Astrocyte (in vitro differentiated cells and primary cell): ENCODE measurements around the gene C3orf52. TPM values are rescaled to one million over a fixed set of nuclear protein-coding genes. Genes with fewer than 3 reads are reported as not detected.

Source experiments
- DNase-seq: peaks from one replicate; pipeline ENCODE4 v3.0.0-alpha.2; 2010; ENCODE audit warnings: low read depth
- FAIRE-seq: peaks from 2 replicates; lab custom pipeline; 2011; peaks lifted over from hg19 to GRCh38; lab: Jason Lieb, UNC
- H2AFZ ChIP-seq: 2 replicates; pipeline ENCODE4 v1.6.0; 2012; ENCODE audit warnings: low read depth, low read length, inconsistent platforms
- H3K27ac ChIP-seq: 2 replicates; pipeline ENCODE4 v1.5.1; 2011; ENCODE audit warnings: low read depth, low read length, inconsistent platforms
- H3K27me3 ChIP-seq: 2 replicates; pipeline ENCODE4 v1.6.0; 2011; ENCODE audit warnings: low read length, inconsistent platforms; ENCODE audit not compliant: insufficient read depth
- H3K36me3 ChIP-seq: 2 replicates; pipeline ENCODE4 v1.5.1; 2011; ENCODE audit warnings: low read length, inconsistent platforms; ENCODE audit not compliant: insufficient read depth
- H3K4me1 ChIP-seq: 2 replicates; pipeline ENCODE4 v1.5.1; 2011; ENCODE audit warnings: low read length, inconsistent platforms; ENCODE audit not compliant: insufficient read depth
- H3K4me2 ChIP-seq: 2 replicates; pipeline ENCODE4 v1.6.0; 2012; ENCODE audit warnings: low read length, inconsistent platforms
- H3K4me3 ChIP-seq: 2 replicates; pipeline ENCODE4 v1.5.1; 2011; ENCODE audit warnings: low read depth, mild to moderate bottlenecking, low read length, inconsistent platforms; ENCODE audit not compliant: insufficient read depth
- H3K79me2 ChIP-seq: 2 replicates; pipeline ENCODE4 v1.6.0; 2012; ENCODE audit warnings: mild to moderate bottlenecking, low read length, inconsistent platforms; ENCODE audit not compliant: insufficient read depth
- H3K9ac ChIP-seq: 2 replicates; pipeline ENCODE4 v1.6.0; 2012; ENCODE audit warnings: mild to moderate bottlenecking, low read length, inconsistent platforms
- H3K9me3 ChIP-seq: 2 replicates; pipeline ENCODE4 v1.5.1; 2012; ENCODE audit warnings: low read depth, mild to moderate bottlenecking, low read length, inconsistent platforms; ENCODE audit not compliant: insufficient read depth
- H4K20me1 ChIP-seq: 2 replicates; pipeline ENCODE4 v1.6.0; 2012; ENCODE audit warnings: low read length, inconsistent platforms; ENCODE audit not compliant: insufficient read depth
- H3K27ac Mint-ChIP-seq: one replicate; pipeline ENCODE4 v1.8.0; 2021; ENCODE audit warnings: mild to moderate bottlenecking, mixed read lengths; ENCODE audit not compliant: unreplicated experiment
- H3K27me3 Mint-ChIP-seq: one replicate; pipeline ENCODE4 v1.8.0; 2021; ENCODE audit warnings: low read depth, mixed read lengths; ENCODE audit not compliant: unreplicated experiment
- H3K36me3 Mint-ChIP-seq: one replicate; pipeline ENCODE4 v1.8.0; 2021; ENCODE audit warnings: low read depth, mixed read lengths; ENCODE audit not compliant: unreplicated experiment
- H3K4me1 Mint-ChIP-seq: one replicate; pipeline ENCODE4 v1.8.0; 2021; ENCODE audit warnings: low read depth, mixed read lengths; ENCODE audit not compliant: unreplicated experiment
- H3K4me3 Mint-ChIP-seq: one replicate; pipeline ENCODE4 v1.8.0; 2021; ENCODE audit warnings: mild to moderate bottlenecking, moderate library complexity, mixed read lengths; ENCODE audit not compliant: unreplicated experiment
- H3K9me3 Mint-ChIP-seq: one replicate; pipeline ENCODE4 v1.8.0; 2021; ENCODE audit warnings: mild to moderate bottlenecking, mixed read lengths; ENCODE audit not compliant: unreplicated experiment
- EZH2 ChIP-seq: IDR thresholded peaks from 2 replicates; pipeline ENCODE4 v1.6.1; 2012; ENCODE audit warnings: mild to moderate bottlenecking, low read length, inconsistent platforms; ENCODE audit not compliant: insufficient read depth
- total RNA-seq: library from RNA; stranded (reverse); gene quantifications from 2 replicates; pipeline ENCODE4 v1.2.1, GENCODE V29; 2021
- TF ChIP-seq, protein P1 (sequence below): IDR thresholded peaks from 2 replicates; pipeline ENCODE4 v1.5.1; 2011; ENCODE audit warnings: low read depth, mild to moderate bottlenecking, inconsistent platforms, low read length, moderate library complexity; ENCODE audit not compliant: insufficient read depth

The C3orf52 gene
- total RNA-seq, 1 donor from 2014 or later: 21.9 TPM

DNA sequence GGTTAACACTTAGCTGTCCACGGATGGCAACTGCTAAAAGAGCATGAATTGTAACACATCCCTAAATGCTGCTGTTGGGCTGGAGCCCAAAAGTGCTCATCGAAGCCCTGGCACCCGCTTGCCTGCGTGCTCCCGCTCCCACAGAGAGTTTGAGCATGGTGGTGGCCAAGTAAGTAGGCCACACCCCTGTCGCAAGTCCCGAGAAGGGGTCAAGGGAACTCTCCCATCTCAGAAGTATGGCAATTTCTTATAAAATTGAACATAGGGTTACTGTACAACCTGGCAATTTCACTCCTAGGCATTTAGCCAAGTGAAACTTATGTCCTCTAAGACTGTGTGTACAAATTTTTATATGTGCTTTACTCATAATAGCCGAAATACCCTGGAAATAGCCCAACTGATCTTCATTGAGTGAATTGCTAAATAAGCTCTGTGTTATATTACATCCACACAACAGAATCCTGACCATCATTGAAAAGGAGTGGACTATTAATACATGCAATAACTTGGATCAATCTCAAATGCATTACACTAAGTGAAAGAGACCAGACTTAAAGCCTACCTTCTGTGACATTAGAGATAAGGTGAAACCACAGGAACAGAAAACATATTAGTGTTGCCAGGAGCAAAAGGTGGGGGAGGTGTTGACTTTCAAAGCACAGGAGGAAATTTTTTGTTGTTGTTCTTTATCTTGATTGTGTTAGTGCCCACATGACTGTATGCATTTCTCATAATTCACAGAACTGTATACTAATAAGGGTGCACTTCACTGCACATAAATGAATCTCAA, 48.3 kb downstream of the C3orf52 start:
- peaks cover 2% of the 10 kb centered on the region for H3K4me1 ChIP-seq
- no peaks in the 10 kb centered on the region for H3K9me3 ChIP-seq
- H3K9ac ChIP-seq: no peak overlapping the region
- DNase-seq (peak; percentile 10), FAIRE-seq (no peak)
- no peak overlapping the region for H3K27ac ChIP-seq
- no peaks in the 10 kb centered on the region for H3K9me3 Mint-ChIP-seq
- H3K27me3 Mint-ChIP-seq: no peaks in the 10 kb centered on the region
- no peaks in the 10 kb centered on the region for H4K20me1 ChIP-seq
- no peaks in the 10 kb centered on the region for H3K27me3 ChIP-seq
- H3K36me3 ChIP-seq: no peaks in the 10 kb centered on the region
- H3K4me3 Mint-ChIP-seq: no peak overlapping the region
- H3K79me2 ChIP-seq: no peaks in the 10 kb centered on the region
- H2AFZ ChIP-seq: no peak overlapping the region
- H3K27ac Mint-ChIP-seq: no peak overlapping the region
- peaks cover 7% of the 10 kb centered on the region for H3K4me1 Mint-ChIP-seq
- H3K4me3 ChIP-seq: no peak overlapping the region
- H3K4me2 ChIP-seq: no peak overlapping the region
- H3K36me3 Mint-ChIP-seq: peaks cover 2% of the 10 kb centered on the region
- TF ChIP-seq, protein P1, sequence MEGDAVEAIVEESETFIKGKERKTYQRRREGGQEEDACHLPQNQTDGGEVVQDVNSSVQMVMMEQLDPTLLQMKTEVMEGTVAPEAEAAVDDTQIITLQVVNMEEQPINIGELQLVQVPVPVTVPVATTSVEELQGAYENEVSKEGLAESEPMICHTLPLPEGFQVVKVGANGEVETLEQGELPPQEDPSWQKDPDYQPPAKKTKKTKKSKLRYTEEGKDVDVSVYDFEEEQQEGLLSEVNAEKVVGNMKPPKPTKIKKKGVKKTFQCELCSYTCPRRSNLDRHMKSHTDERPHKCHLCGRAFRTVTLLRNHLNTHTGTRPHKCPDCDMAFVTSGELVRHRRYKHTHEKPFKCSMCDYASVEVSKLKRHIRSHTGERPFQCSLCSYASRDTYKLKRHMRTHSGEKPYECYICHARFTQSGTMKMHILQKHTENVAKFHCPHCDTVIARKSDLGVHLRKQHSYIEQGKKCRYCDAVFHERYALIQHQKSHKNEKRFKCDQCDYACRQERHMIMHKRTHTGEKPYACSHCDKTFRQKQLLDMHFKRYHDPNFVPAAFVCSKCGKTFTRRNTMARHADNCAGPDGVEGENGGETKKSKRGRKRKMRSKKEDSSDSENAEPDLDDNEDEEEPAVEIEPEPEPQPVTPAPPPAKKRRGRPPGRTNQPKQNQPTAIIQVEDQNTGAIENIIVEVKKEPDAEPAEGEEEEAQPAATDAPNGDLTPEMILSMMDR: no peak
- no peak for TF ChIP-seq EZH2

DNA sequence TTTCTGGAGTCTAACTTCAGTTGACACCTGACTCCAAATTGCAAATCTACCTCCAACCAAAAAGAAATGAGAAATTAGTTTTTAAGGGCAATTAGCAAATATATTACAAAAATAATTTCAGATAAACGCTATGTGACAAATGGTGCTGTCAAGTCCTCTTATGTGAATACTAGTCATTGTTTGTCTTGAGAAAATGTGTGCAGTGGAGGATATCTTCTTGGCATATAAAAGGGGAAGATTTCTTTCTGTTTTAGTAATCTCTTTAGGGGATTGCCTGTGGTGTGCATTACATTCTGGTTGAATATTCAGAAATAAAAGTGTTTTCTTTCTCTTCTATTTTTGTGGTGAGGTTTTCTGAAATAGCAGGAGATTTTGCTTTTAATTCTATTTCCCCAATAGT, 49.9 kb downstream of the C3orf52 start:
- H4K20me1 ChIP-seq: no peaks in the 10 kb centered on the region
- no peak overlapping the region for H2AFZ ChIP-seq
- TF ChIP-seq, protein P1: no peak
- no peak for TF ChIP-seq EZH2
- H3K79me2 ChIP-seq: no peaks in the 10 kb centered on the region
- H3K36me3 ChIP-seq: no peaks in the 10 kb centered on the region
- H3K9ac ChIP-seq: no peak overlapping the region
- peaks cover 2% of the 10 kb centered on the region for H3K4me1 ChIP-seq
- no peak overlapping the region for H3K4me3 ChIP-seq
- no peaks in the 10 kb centered on the region for H3K9me3 ChIP-seq
- no peak overlapping the region for H3K4me3 Mint-ChIP-seq
- no peak for DNase-seq
- H3K27ac ChIP-seq: no peak overlapping the region
- H3K36me3 Mint-ChIP-seq: no peaks in the 10 kb centered on the region
- H3K4me1 Mint-ChIP-seq: peaks cover 7% of the 10 kb centered on the region
- no peaks in the 10 kb centered on the region for H3K27me3 ChIP-seq
- no peak overlapping the region for H3K27ac Mint-ChIP-seq
- H3K4me2 ChIP-seq: no peak overlapping the region
- no peaks in the 10 kb centered on the region for H3K27me3 Mint-ChIP-seq
- H3K9me3 Mint-ChIP-seq: no peaks in the 10 kb centered on the region
- no peak for FAIRE-seq

DNA sequence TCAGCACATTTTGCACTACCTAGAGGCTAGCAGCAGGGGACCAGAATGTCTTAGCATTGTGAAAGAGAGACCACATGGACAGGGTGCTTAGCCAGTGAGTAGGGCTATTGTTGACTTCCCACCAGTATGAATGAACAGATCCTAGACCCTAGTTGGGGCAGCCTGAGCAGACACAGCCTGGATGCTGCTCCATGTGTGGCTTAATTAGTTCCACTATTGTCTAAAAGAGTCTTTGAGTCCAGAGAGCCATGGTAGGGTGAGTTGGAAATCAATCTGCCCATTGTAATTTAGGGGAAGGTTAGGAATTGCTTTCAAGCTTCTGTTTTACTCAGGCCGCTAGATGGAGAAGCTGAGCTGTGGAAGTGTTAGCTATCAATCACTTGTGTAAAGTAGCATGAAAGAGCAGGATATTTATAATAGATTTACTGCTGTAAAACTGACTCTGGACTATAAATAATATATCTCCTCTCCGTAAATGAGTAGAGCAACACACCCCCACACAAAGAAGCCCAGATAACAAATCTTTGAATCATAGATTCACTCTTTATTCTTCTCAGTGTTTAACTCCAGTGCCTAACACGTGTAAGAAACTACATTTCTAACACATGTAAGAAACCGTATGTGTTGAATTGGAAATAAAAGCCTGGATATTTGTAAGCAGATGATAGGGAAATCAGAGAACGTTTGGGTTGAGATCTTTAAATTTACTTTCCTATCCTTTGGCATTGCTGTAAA, 50.9 kb downstream of the C3orf52 start:
- Histone ChIP-seq H3K4me3 (no peak overlapping the region), H2AFZ (no peak overlapping the region), H3K4me2 (no peak overlapping the region), H3K4me1 (peaks cover 2% of the 10 kb centered on the region), H3K27me3 (no peaks in the 10 kb centered on the region), H3K27ac (no peak overlapping the region), H3K79me2 (no peaks in the 10 kb centered on the region), H3K9ac (no peak overlapping the region), H4K20me1 (no peaks in the 10 kb centered on the region), H3K36me3 (no peaks in the 10 kb centered on the region), H3K9me3 (no peaks in the 10 kb centered on the region)
- no peak for TF ChIP-seq EZH2
- TF ChIP-seq, protein P1: peak; percentile 59
- FAIRE-seq: no peak
- no peak overlapping the region for H3K27ac Mint-ChIP-seq
- H3K4me1 Mint-ChIP-seq: peaks cover 7% of the 10 kb centered on the region
- no peaks in the 10 kb centered on the region for H3K27me3 Mint-ChIP-seq
- H3K36me3 Mint-ChIP-seq: no peaks in the 10 kb centered on the region
- no peak for DNase-seq
- no peak overlapping the region for H3K4me3 Mint-ChIP-seq
- no peaks in the 10 kb centered on the region for H3K9me3 Mint-ChIP-seq
